HEK293 (cell line): Measurements from ENCODE around the gene TRIP4.

Experiments used
- CTCF ChIP-seq: fragments of 450-650 bp; formaldehyde crosslinking; IDR thresholded peaks from 2 replicates; pipeline ENCODE4 v1.5.1; 2016; ENCODE audit warnings: missing biosample characterization, missing genetic modification characterization
- KLF9 ChIP-seq: fragments of 450-650 bp; formaldehyde crosslinking; IDR thresholded peaks from 2 replicates; pipeline ENCODE4 v1.5.1; 2016; ENCODE audit warnings: missing biosample characterization, missing genetic modification characterization, low read depth
- YY1 ChIP-seq: fragments of 450-650 bp; formaldehyde crosslinking; IDR thresholded peaks from 2 replicates; pipeline ENCODE4 v1.5.1; 2018; ENCODE audit warnings: missing biosample characterization, missing genetic modification characterization
- ZBTB44 ChIP-seq: fragments of 450-650 bp; IDR thresholded peaks from 2 replicates; pipeline ENCODE4 v1.5.1; 2018; ENCODE audit warnings: missing biosample characterization, mild to moderate bottlenecking, missing genetic modification characterization
- ZFP37 ChIP-seq: fragments of 450-650 bp; formaldehyde crosslinking; IDR thresholded peaks from 2 replicates; pipeline ENCODE4 v1.5.1; 2016; ENCODE audit warnings: missing biosample characterization, missing genetic modification characterization
- ZFP41 ChIP-seq: fragments of 450-650 bp; formaldehyde crosslinking; IDR thresholded peaks from 2 replicates; pipeline ENCODE4 v1.5.1; 2016; ENCODE audit warnings: missing biosample characterization, missing genetic modification characterization, borderline replicate concordance
- ZNF48 ChIP-seq: fragments of 450-650 bp; formaldehyde crosslinking; IDR thresholded peaks from 2 replicates; pipeline ENCODE4 v1.5.1; 2016; ENCODE audit warnings: missing biosample characterization, missing genetic modification characterization
- ZNF548 ChIP-seq: fragments of 450-650 bp; formaldehyde crosslinking; IDR thresholded peaks from 2 replicates; pipeline ENCODE4 v1.5.1; 2016; ENCODE audit warnings: missing biosample characterization, missing genetic modification characterization
- TF ChIP-seq, protein P1 (sequence below): fragments of 450-650 bp; formaldehyde crosslinking; IDR thresholded peaks from 2 replicates; pipeline ENCODE4 v1.5.1; 2016; ENCODE audit warnings: missing biosample characterization, missing genetic modification characterization

DNA sequence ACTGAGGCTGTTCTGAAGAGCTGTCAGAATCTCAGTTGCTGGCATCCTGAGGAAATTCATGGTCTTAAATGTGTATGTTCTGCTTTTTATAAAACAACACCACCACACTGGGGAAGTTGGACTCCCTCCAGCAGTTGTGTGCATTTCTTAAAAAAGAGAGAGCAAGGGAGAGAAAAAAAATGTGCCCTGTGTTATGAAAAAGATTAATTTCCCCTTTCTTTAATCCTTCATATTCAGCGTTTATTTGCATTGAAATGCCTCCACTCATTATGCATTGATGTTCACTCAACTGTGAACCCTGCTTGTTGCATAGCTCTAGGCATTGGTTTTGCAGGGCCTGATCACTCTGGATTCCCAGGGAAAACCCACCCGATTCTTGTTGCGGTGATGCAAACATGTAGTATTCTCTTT, 68.3 kb downstream of the TRIP4 start:
- peak; percentile 70 for TF ChIP-seq ZBTB44
- no peak for TF ChIP-seq CTCF (tag by site-specific recombination)
- no peak for TF ChIP-seq YY1
- TF ChIP-seq ZNF548, result no peak
- TF ChIP-seq, protein P1, sequence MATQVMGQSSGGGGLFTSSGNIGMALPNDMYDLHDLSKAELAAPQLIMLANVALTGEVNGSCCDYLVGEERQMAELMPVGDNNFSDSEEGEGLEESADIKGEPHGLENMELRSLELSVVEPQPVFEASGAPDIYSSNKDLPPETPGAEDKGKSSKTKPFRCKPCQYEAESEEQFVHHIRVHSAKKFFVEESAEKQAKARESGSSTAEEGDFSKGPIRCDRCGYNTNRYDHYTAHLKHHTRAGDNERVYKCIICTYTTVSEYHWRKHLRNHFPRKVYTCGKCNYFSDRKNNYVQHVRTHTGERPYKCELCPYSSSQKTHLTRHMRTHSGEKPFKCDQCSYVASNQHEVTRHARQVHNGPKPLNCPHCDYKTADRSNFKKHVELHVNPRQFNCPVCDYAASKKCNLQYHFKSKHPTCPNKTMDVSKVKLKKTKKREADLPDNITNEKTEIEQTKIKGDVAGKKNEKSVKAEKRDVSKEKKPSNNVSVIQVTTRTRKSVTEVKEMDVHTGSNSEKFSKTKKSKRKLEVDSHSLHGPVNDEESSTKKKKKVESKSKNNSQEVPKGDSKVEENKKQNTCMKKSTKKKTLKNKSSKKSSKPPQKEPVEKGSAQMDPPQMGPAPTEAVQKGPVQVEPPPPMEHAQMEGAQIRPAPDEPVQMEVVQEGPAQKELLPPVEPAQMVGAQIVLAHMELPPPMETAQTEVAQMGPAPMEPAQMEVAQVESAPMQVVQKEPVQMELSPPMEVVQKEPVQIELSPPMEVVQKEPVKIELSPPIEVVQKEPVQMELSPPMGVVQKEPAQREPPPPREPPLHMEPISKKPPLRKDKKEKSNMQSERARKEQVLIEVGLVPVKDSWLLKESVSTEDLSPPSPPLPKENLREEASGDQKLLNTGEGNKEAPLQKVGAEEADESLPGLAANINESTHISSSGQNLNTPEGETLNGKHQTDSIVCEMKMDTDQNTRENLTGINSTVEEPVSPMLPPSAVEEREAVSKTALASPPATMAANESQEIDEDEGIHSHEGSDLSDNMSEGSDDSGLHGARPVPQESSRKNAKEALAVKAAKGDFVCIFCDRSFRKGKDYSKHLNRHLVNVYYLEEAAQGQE (tag by site-specific recombination), result no peak
- TF ChIP-seq ZFP41 (tag by site-specific recombination), result no peak
- no peak for TF ChIP-seq ZNF48
- no peak for TF ChIP-seq ZFP37
- no peak for TF ChIP-seq KLF9 (tag by site-specific recombination)
